Glomerular visceral epithelial cell (primary cell): ENCODE data around the gene HSPB8.

Experiments used
- DNase-seq: peaks from one replicate; pipeline ENCODE4 v3.0.0-alpha.2; 2016; ENCODE audit errors: extremely low spot score

HSPB8 gene, protein sequence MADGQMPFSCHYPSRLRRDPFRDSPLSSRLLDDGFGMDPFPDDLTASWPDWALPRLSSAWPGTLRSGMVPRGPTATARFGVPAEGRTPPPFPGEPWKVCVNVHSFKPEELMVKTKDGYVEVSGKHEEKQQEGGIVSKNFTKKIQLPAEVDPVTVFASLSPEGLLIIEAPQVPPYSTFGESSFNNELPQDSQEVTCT

DNA sequence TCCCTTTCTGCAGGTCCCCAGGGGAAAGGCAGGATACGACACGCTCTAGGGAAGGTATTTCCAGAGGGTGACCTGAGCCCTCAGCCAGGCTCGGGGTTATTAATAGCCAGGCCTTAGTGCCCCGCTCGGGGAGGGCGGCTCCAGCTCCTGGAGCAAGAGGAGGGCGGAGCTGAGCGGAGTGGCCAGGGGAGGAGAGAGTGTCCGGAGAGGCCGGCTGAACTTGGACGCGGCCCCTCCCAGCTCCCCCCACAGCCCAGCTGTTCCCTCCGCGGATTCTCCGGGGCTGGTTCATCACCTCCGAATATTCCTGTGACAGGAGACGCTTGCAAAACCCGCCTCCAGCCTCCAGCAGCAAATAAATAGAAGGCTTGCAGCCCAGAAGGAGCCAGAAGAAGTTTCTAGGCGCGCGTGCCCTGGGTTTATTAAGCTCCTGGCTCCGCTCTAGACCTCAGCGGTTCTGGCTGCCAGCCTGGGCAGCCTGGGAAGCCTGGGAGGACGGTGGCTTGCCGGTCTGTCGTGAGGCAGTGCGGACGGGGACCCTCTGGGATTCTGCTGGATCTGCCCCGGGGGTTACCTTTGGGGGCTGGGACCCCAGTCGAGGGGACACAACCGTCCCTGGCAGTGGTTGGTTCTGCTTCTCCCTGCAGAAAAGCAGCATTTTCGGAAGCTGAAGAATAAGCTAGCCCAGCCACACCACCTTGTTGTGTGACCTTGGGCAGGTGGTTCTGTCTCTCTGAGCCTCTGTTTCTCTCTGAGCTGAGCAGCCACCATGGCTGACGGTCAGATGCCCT lies at the start of gene HSPB8:
HSPB8 (plus strand) TSS at position 388 of the 791 bp plus-strand sequence; CDS start at position 770, 382 bp downstream.
- peak; percentile 91 for DNase-seq

- DNase-seq, result no peak
These were observed 48.8 kb upstream of the HSPB8 start for GRCh38 chr12:119129827-119130434.

GRCh38 chr12:119130523-119130922 lies 48.2 kb upstream of the HSPB8 start:
- DNase-seq, result no peak

- no peak for DNase-seq
These were observed 44.3 kb upstream of the HSPB8 start for GRCh38 chr12:119134284-119135072.

DNA sequence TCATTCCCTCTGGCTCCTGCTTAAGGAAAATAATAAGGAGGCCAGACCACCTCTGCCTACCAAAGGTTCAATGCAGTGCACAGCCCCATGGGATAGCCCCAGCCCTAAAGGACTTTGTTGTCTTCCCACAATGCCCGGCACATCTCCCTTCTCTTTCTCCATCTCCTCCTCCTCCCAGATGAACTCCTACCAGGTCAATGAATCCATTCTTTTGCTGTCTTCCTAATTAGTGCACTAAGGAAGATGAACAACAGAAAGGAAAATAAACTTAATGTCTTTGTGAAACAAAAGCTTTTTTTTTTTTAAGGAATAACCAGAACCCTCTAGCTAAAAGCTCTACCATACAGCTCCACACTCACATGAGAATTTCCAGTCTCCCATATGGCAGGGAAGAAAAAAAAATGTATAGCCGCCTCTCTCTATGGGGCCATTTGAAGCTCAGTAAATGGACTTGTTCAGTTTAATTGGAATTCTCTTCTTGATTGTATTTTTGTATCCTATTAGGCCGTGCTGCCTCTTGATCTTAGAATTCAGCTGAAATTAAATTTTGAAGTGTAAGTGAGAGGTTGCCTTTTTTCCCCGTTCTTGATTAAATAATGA lies 41.8 kb upstream of the HSPB8 start:
- DNase-seq, result no peak

DNA sequence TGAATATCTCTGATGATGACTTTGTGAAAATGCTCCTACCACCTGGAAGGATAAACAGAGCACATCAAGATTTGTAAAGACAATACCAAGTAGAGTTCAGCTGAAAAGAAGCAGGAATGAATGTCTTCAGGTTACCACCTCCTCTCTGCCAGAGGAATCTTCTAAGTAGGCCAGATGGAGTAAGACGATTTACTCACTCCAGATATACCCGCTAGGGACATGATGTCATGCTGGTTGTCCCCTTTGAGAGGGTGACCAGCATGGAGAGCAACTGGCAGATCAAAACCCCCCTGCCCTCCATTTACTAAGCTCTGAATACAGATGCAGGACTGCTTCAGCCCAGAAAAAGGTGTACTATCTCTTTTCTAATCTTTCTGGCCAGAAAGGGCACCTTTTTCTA lies 39.3 kb upstream of the HSPB8 start:
- DNase-seq, result no peak

- no peak for DNase-seq
These were observed 33.4 kb upstream of the HSPB8 start for GRCh38 chr12:119145367-119145766.

- no peak for DNase-seq
These were observed 30.8 kb upstream of the HSPB8 start for GRCh38 chr12:119147847-119148448.

DNA sequence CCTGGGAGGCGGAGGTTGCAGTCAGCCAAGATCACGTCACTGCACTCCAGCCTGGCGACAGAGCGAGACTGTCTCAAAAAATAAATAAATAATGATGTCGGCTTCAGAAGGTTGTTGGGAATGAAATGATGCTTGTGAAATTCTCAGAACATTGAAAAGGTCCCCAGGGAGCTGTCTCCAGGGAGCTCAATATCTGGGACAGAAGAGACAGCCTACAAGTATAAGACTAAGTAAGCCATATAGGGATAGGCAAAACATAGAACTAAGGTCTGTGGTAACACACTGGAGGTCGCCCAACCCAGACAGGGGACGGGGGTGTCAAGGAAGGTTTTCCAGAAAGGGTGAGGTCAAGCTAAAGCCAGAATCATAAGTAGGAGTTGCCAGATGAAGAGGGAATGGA lies 29.5 kb upstream of the HSPB8 start:
- no peak for DNase-seq

GRCh38 chr12:119151445-119152026 lies 27.2 kb upstream of the HSPB8 start:
- DNase-seq, result no peak

- no peak for DNase-seq
These were observed 25.0 kb upstream of the HSPB8 start for GRCh38 chr12:119153477-119154434.

DNA sequence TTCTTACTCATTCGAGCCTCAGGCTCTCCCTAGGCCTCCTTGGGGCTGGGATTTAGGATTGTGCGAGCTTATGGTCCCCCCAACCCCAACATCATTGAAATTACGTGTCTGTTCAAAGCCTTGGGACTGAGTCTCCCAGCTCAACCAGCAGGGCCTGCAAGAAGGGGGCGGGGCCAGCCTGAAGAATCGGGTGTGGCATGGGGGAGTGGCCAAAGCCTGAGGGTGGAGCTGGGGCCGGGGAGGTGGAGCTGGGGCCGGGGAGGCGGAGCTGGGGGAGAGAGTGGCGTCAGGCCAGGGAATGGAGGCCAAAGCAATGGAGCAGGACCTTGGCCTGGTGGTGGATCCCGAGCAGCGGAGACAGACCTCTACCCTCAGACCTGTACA lies 24.3 kb upstream of the HSPB8 start:
- no peak for DNase-seq

- DNase-seq, result no peak
These were observed 22.2 kb upstream of the HSPB8 start for GRCh38 chr12:119156401-119157044.

DNA sequence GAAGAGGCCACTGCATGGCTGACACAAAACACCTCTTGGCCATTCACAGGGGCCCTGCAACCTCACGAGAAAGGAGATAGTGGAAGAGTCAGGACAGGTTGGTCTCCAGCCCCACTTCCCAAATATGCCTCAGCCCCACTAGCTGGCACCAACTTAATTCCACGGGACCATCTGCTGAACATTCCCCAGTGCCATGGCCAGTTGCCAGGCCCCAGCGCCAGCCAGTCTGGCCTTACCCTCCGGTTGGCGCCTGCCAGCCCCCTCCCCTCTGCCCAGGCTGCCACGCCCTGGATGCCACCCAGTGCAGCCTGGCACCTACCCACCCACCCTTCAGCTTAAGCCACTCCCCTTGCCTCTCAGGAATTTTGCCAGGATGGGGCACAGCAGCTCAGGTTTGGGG lies 21.2 kb upstream of the HSPB8 start:
- DNase-seq, result no peak

GRCh38 chr12:119157978-119158377 lies 20.8 kb upstream of the HSPB8 start:
- DNase-seq, result no peak

DNA sequence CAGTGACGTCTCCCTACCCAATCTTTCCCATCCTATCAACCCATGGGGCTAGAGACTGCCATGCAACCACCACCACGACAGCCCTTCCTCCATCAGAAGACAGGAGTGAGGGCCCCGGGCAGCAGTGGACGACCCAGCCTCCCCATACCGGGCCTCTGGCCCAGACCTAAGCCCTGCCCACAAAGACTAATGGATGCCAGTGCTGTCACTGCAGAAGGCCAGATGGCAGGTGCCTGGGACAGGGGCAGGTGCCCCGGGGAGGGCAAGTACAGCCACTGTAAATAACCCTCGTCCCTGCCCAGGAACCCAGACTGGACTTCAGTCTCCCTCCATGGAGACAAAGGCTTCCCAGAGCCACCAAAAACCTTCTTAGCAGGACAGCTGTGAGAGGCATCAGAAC lies 20.3 kb upstream of the HSPB8 start:
- DNase-seq, result no peak

DNA sequence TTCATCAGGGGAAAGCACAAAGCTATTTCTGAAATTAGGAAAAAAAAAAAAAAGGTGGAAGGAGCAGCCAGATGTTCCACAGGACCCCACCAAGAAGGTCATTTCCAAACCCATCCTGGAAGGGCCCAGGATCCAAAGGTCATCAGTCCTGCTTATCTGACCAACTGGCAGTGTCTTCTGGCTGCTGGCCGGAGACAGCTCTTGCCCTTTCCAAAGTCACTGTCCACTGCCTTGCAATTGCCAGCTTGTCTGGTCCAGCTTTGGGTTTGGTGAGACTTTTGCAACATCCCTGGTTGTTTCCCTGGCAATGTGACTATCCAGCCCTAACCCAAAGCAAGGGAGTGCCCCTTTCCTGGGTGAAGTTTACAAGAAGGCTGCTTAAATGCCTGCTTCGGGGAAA lies 18.9 kb upstream of the HSPB8 start:
- no peak for DNase-seq

GRCh38 chr12:119167902-119168301 lies 10.8 kb upstream of the HSPB8 start:
- no peak for DNase-seq

- DNase-seq, result no peak
These were observed 10.0 kb upstream of the HSPB8 start for GRCh38 chr12:119168721-119169120.
